Keratinocyte (primary cell): ENCODE measurements around the gene SUN2. TPM values are rescaled to one million over a fixed set of nuclear protein-coding genes. Genes with fewer than 3 reads are reported as not detected.

Experiments
- DNase-seq: peaks from one replicate; pipeline ENCODE4 v3.0.0-alpha.2; 2011; ENCODE audit warnings: low read depth, missing footprints, low spot score
- FAIRE-seq: peaks from 2 replicates; lab custom pipeline; 2011; peaks lifted over from hg19 to GRCh38; lab: Jason Lieb, UNC
- H2AFZ ChIP-seq: 2 replicates; pipeline ENCODE4 v1.6.0; 2012; ENCODE audit warnings: low read length, control low read depth, inconsistent platforms; ENCODE audit not compliant: control insufficient read depth
- H3K27ac ChIP-seq: 2 replicates; pipeline ENCODE4 v1.5.1; 2011; ENCODE audit warnings: low read length; ENCODE audit not compliant: control insufficient read depth, insufficient read depth
- H3K27me3 ChIP-seq: 3 replicates; pipeline ENCODE4 v1.6.0; 2011; ENCODE audit warnings: low read length; ENCODE audit not compliant: control insufficient read depth, insufficient read depth; ENCODE audit errors: extremely low read depth
- H3K36me3 ChIP-seq, 2 experiments: 2 replicates in 1 of 2; 3 replicates in 1 of 2; pipeline ENCODE4 v1.5.1; 2011; ENCODE audit warnings: low read length in 2 of 2, mild to moderate bottlenecking in 1 of 2; ENCODE audit not compliant: control insufficient read depth in 2 of 2, insufficient read depth in 2 of 2; ENCODE audit errors: extremely low read depth in 1 of 2
- H3K4me1 ChIP-seq: 3 replicates; pipeline ENCODE4 v1.5.1; 2011; ENCODE audit warnings: low read length; ENCODE audit not compliant: control insufficient read depth, insufficient read depth; ENCODE audit errors: extremely low read depth
- H3K4me2 ChIP-seq: 3 replicates; pipeline ENCODE4 v1.6.0; 2011; ENCODE audit warnings: low read depth, low read length; ENCODE audit not compliant: control insufficient read depth, insufficient read depth; ENCODE audit errors: extremely low read depth
- H3K4me3 ChIP-seq, 3 experiments: fragments of 200-600 bp in 1 of 3; sonication (generic) in 1 of 3; 2 replicates in 2 of 3; 3 replicates in 1 of 3; pipeline ENCODE4 v1.5.1; 2011 to 2016; ENCODE audit warnings: low read length in 3 of 3, mild to moderate bottlenecking in 3 of 3, control low read depth in 2 of 3, inconsistent platforms in 1 of 3, low read depth in 1 of 3, mixed read lengths in 1 of 3, mixed run types in 1 of 3, moderate library complexity in 1 of 3; ENCODE audit not compliant: control insufficient read depth in 2 of 3, insufficient read depth in 2 of 3; ENCODE audit errors: extremely low read depth in 1 of 3
- H3K79me2 ChIP-seq: 2 replicates; pipeline ENCODE4 v1.6.0; 2012; ENCODE audit warnings: low read length; ENCODE audit not compliant: control insufficient read depth, insufficient read depth
- H3K9ac ChIP-seq: 3 replicates; pipeline ENCODE4 v1.6.0; 2011; ENCODE audit warnings: low read length; ENCODE audit not compliant: control insufficient read depth, insufficient read depth; ENCODE audit errors: extremely low read depth
- H3K9me1 ChIP-seq: 3 replicates; pipeline ENCODE4 v1.6.0; 2011; ENCODE audit warnings: low read length; ENCODE audit not compliant: control insufficient read depth, insufficient read depth; ENCODE audit errors: extremely low read depth
- H3K9me3 ChIP-seq: 2 replicates; pipeline ENCODE4 v1.5.1; 2012; ENCODE audit warnings: low read depth, low read length; ENCODE audit not compliant: control insufficient read depth
- H4K20me1 ChIP-seq: 3 replicates; pipeline ENCODE4 v1.6.0; 2011; ENCODE audit warnings: low read length; ENCODE audit not compliant: control insufficient read depth, insufficient read depth; ENCODE audit errors: extremely low read depth
- CTCF ChIP-seq, 3 experiments: IDR thresholded peaks in 1 of 3; conservative IDR thresholded peaks in 1 of 3; optimal IDR thresholded peaks in 1 of 3; 2 replicates in 2 of 3; 3 replicates in 1 of 3; pipeline versions ENCODE3 to v1.5.1; 2011; ENCODE audit warnings: low read length in 3 of 3, mild to moderate bottlenecking in 3 of 3, moderate library complexity in 2 of 3, control low read depth in 1 of 3, inconsistent platforms in 1 of 3; ENCODE audit not compliant: insufficient read depth in 2 of 3; ENCODE audit errors: extremely low read depth in 1 of 3
- EZH2 ChIP-seq: IDR thresholded peaks from one replicate; pipeline ENCODE4 v1.6.1; 2012; ENCODE audit warnings: inconsistent platforms, mild to moderate bottlenecking, low read length, moderate library complexity
- dilution Hi-C: fragments of 300-500 bp; cut with MboI; formaldehyde crosslinking; loops from one replicate; pipeline ENCODE4 v1.7.0; 2020; ENCODE audit warnings: low sequenced_read_pairs; ENCODE audit not compliant: extremely low pct_ligation_motif_present
- polyA plus RNA-seq, 5 experiments: library from polyadenylated mRNA; depleted of rRNA in 3 of 5; stranded (reverse) in 3 of 5; stranded (forward) in 1 of 5; unstranded in 1 of 5; fragments of >200 nt; gene quantifications; 1 replicate in 1 of 5; 2 replicates in 3 of 5; 3 replicates in 1 of 5; pipeline versions ENCODE4 v1.2.1 to v1.2.3, GENCODE V29; 2011 to 2012; ENCODE audit warnings: missing spikeins in 2 of 5, low read depth in 1 of 5, low replicate concordance in 1 of 5

The SUN2 gene
- polyA plus RNA-seq, 1 donor (not counting 4 experiments of a cell fraction or from before 2014, with no cell fraction given): 15.9 TPM

GRCh38 chr22:38795569-38795968, 39.8 kb upstream of the SUN2 start:
- Histone ChIP-seq H3K36me3 (peaks cover 0 to under 1% of the 10 kb centered on the region in 2 experiments), H3K27me3 (no peaks in the 10 kb centered on the region), H4K20me1 (no peaks in the 10 kb centered on the region), H3K9ac (no peak overlapping the region), H3K9me3 (peaks cover 2% of the 10 kb centered on the region), H3K27ac (no peak overlapping the region), H3K4me2 (no peak overlapping the region), H3K9me1 (no peaks in the 10 kb centered on the region), H3K79me2 (no peaks in the 10 kb centered on the region), H3K4me3 (no peak overlapping the region), H3K4me1 (peaks cover 18% of the 10 kb centered on the region), H2AFZ (no peak overlapping the region)
- FAIRE-seq (no peak), DNase-seq (no peak)
- TF ChIP-seq EZH2 (no peak), CTCF (optimal IDR thresholded peaks at IDR 0.05 in 1 of 3, IDR thresholded peaks at IDR 0.05 in 1 of 3, conservative IDR thresholded peaks at IDR 0.05 in 1 of 3; ENCODE audit: extremely low read depth in 1 of 3, insufficient read depth in 2 of 3, low read length in 3 of 3) (no peak)
- dilution Hi-C loops: no loop called here

- no peak for TF ChIP-seq CTCF (optimal IDR thresholded peaks at IDR 0.05 in 1 of 3, IDR thresholded peaks at IDR 0.05 in 1 of 3, conservative IDR thresholded peaks at IDR 0.05 in 1 of 3; ENCODE audit: extremely low read depth in 1 of 3, insufficient read depth in 2 of 3, low read length in 3 of 3)
- no peak for TF ChIP-seq EZH2
- H3K9ac ChIP-seq: peak within 1 kb of the TSS; percentile 78
Measured at GRCh38 chr22:38793721-38794466, 38.1 kb upstream of the SUN2 start, which contains the start of gene DNAL4. DNAL4 (minus strand) TSS chr22:38794143; CDS start chr22:38782731, 11,412 bp downstream.

More at GRCh38 chr22:38793721-38794466, 38.1 kb upstream of the SUN2 start, which contains the start of gene DNAL4:
- Histone ChIP-seq H3K36me3 (peaks cover 0 to 4% of the 10 kb centered on the region in 2 experiments), H3K27me3 (no peaks in the 10 kb centered on the region), H3K9me3 (no peaks in the 10 kb centered on the region), H4K20me1 (no peaks in the 10 kb centered on the region), H3K4me3 (peak within 1 kb of the TSS; percentile 64 to 75 (median 73)), H3K79me2 (no peaks in the 10 kb centered on the region), H3K9me1 (no peaks in the 10 kb centered on the region), H3K4me1 (peaks cover 15% of the 10 kb centered on the region), H2AFZ (peak within 1 kb of the TSS; percentile 79), H3K4me2 (peak within 1 kb of the TSS; percentile 98), H3K27ac (peak within 1 kb of the TSS; percentile 82)
- FAIRE-seq: peak; percentile 94
- DNase-seq: peak; percentile 90
- dilution Hi-C loops: no loop called here
